GM19324 (cell line): Measurements from ENCODE around the gene HNF1A.
"Not testable (repeated sequence)": the region's sequence is repeated elsewhere in the genome, so short reads cannot be mapped to it uniquely, and the experiment has no call there.

Source experiments
- ATAC-seq: cut with Tn5 transposase; IDR thresholded peaks from one replicate; pipeline ENCODE4 v1.9.1; 2021; ENCODE audit warnings: mild to moderate bottlenecking, moderate library complexity; ENCODE audit not compliant: unreplicated experiment, low FRiP score

Gene HNF1A

GRCh38 chr12:121036810-121037326, 58.5 kb downstream of the HNF1A start:
- no peak for ATAC-seq

GRCh38 chr12:121038861-121039668, 60.7 kb downstream of the HNF1A start, which contains the start of gene OASL:
Gene OASL (minus strand): TSS chr12:121039246. CDS start chr12:121038971, 275 bp downstream.
- peak; percentile 79 for ATAC-seq

- no peak for ATAC-seq
These were observed 64.7 kb downstream of the HNF1A start for GRCh38 chr12:121043067-121043466.

- not testable (repeated sequence) for ATAC-seq
These were observed 69.1 kb downstream of the HNF1A start for GRCh38 chr12:121047400-121047799.

- ATAC-seq = no peak
These were observed 70.1 kb downstream of the HNF1A start for GRCh38 chr12:121048442-121048841.

- ATAC-seq = no peak
These were observed 72.4 kb downstream of the HNF1A start for GRCh38 chr12:121050725-121051124.
